ENCODE measurements around the gene PARVG.

PARVG gene

DNA sequence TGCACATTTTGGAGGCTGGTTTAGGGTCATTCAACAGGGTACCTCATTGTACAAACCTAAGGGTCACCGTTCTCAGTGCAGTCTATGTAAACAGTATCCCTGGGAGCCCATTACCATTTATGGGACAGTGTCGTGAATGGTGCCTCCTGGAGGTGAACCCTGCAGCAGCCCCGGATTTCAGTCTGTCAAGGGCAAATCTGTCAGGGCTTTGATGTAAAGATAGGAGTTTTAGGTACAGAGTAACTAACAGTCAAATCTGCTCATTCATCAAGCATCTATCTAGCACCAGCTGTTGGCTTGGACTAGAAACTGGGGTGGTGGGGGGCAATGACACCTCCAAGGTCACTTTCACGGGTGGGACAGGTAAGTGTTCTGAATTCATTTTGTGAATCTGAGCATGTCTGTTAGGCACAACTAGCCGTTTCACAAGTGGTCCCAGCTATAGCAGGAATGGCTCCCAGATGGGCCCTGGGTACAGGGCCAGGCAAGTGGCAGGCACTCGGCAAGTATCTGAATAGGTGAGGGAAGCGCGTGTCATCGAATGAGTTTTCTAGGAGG, 63.6 kb downstream of the PARVG start:
- DNase-seq (ENCODE audit: low read depth in 2 of 2): no peak

DNA sequence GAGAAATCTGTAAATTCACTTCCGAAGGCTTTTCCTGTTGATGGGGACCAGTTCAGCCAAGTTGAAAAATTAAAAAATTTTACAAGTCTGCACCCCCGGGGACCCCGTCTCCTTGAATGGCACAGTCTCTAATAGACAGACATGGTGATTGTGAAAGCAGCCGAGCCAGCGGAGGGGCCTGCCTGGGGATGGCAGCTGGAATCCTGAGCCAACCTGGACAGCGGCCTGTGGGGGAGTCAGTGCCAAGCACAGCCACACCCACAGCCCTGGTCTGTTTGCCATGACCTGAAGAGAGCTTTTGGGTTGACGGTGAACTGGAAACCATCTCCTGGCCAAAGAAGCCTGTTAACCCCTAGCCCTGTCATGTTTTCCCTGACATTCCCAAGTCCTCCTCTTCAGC, 64.7 kb downstream of the PARVG start:
- no peak for DNase-seq (ENCODE audit: low read depth in 2 of 2)

DNA sequence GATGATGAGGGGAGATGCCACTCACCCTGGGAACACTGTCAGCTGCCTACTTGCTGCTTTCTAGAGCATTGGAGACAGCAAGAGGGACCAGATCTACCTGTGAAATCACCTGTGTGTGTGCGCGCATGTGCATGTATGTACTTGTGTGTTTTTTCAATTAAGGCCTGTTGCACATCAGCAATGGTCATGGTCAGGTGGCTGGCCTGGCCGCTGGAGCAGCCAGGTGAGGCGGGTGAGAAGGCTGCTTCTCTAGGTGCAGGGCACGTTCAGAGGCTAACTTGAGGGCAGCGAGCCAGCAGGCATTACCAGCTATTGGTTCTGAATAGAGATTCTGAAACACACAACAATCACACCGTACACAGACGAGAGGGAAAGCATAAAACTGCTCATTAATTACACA, 65.1 kb downstream of the PARVG start:
- DNase-seq (ENCODE audit: low read depth in 2 of 2): no peak

DNA sequence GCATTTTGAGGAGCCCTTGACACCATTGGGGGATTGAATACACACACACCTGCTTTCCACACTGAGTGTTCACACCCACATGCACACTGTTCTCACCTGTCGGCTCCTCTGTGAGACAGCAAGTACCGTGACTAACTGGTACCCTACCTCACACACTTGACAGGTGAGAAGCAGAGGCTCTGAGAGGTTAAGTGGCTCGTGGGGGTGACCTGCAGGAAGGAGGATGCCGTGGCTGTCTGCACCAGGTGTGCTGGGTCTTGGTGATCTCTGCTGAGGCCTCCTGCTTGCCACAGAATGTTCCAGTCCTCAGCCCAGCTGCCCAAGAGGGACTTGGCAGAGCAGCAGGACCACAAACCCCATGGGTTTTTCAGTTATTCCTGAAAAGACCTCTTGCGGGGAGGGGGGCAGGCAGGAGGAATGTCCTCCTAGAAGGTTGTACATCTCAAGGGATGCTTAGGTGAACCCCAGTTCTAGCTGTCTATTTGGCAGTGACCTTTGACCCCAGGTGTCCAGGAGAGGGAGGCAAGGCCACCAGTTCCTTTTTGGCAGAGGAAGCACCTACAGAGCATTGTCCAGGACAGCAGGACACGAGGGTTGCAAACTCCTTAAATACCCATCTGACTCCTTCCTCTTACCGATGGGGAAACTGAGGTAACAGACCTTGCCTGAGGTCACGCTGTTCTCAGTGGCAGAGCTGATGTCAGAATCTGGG, 66.0 kb downstream of the PARVG start:
- no peak for DNase-seq (ENCODE audit: low read depth in 2 of 2)

GRCh38 chr22:44247346-44247745, 66.6 kb downstream of the PARVG start:
- DNase-seq (ENCODE audit: low read depth in 2 of 2): no peak

DNA sequence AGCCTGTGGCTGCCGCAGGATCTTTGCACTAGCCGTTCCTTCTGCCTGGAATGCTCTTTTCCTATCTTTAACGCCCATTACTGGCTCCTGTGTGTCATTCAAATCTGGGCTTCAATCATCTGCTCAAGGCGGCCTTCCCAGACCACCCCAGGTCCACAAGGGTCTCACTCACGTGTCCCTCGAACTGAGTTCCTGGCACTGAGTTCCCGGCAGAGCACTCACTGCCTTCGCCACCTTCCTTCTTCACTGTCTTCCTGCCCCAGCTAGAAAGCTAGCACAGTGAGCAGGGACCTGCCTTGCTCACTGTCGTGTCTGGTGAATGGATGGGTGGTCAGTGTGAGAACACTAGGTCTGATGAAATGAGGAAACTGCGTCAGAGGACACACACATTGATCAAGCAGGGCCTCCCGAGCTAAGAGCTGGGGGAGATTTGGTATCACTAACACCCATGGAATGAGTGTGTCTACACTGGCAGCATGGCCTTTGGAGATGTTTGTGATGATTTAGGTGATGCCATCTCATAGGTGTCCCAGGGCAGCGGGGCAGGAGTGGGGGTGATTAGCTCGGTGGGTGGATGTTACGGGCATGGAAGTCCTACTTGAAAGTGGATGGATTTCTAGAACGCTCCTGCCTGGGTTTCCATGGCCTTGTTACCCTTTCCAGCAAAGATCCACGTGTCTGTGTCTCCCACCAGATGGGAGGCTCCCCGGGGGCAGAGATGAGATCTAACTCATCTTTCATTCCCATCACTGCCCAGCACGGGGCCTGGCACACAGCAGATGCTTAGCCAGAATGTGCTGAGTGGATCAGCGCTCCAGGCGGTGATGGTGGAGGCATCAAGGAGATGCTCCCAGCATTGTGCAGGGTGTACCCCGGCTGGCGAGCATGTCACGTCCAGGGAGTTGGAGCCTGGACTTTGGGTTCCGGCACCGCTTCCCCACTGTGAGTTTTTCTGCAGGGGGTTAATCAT, 67.5 kb downstream of the PARVG start:
- no peak for DNase-seq (ENCODE audit: low read depth in 2 of 2)

DNA sequence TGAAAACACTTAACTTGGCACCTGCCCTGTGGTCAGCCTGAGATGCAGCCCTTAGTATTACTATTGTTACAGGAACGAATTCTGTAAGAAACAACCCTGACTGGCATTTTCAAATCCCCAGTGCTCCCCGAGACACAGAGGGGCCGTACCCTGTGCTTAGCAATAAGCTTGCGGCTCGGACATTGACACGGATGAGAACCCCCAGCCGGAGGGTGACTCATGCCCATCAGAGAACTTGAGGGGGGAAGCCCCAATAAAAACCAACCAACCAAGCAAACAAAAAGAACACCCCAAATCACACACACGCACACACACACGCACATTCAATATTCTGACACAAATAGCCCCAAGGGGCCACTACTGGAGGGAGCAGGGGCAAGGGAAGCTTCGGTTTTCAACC, 68.2 kb downstream of the PARVG start:
- no peak for DNase-seq (ENCODE audit: low read depth in 2 of 2)

- no peak for DNase-seq (ENCODE audit: low read depth in 2 of 2)
Measured at GRCh38 chr22:44249376-44250147, 68.8 kb downstream of the PARVG start.

DNA sequence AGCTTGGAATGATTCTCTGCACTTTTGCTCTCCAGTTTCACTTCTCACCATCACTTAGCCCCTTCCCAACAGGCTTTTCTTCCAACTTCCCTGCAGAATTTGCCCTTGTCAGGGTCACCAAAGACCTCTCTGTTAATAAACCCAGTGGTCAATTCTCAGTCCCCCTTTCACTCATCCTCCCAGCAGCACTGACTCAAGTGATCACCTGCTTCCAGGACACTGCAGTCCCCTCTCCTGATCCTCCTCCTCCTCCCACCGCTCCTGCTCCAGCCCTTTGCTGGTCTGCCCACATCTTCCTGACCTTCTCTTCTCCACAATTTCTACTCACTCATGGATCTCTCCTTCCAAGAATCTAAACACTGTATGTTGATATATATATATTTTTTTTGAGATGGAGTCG, 74.1 kb downstream of the PARVG start:
- DNase-seq (ENCODE audit: low read depth in 2 of 2): no peak

- DNase-seq (ENCODE audit: low read depth in 2 of 2): no peak
Measured at GRCh38 chr22:44256085-44256484, 75.4 kb downstream of the PARVG start.

GRCh38 chr22:44256556-44257485, 76.1 kb downstream of the PARVG start:
- DNase-seq (ENCODE audit: low read depth in 2 of 2): no peak

Measured in stimulated activated CD4-positive, alpha-beta T cell treated with anti-CD3 and anti-CD28 coated beads, Interleukin-15, amount 100 ng/mL, for 48 hours (primary cell).